ENCODE data around the gene PIEZO2. TPM values are rescaled to one million over a fixed set of nuclear protein-coding genes. Genes with fewer than 3 reads are reported as not detected.
"Not testable (repeated sequence)": the region's sequence is repeated elsewhere in the genome, so short reads cannot be mapped to it uniquely, and the experiment has no call there.

PIEZO2 gene
- total RNA-seq, 6 experiments from 2014 or later: not detected

DNA sequence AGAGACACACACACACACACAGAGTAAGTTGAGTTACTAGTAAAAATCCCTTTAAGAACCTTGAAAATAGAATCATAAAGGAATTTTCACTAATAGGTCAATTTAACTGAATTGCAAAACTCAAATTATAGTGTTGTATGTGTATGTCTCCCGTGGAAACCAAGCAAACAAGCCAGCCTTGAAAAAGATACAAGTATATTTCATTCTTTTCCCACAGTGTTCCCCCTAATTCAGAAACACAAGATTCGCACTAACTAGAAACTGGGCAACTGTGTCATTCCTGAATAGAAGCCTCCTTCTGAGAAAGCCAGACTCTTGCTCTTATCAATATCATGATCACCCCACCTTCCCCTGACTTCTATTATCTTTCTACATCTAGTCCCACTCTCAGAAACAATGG lies 229.5 kb downstream of the PIEZO2 start:
- no peak overlapping the region for H3K27ac Mint-ChIP-seq
- peaks cover 13% of the 10 kb centered on the region for H3K4me1 Mint-ChIP-seq (ENCODE audit: low read depth)

DNA sequence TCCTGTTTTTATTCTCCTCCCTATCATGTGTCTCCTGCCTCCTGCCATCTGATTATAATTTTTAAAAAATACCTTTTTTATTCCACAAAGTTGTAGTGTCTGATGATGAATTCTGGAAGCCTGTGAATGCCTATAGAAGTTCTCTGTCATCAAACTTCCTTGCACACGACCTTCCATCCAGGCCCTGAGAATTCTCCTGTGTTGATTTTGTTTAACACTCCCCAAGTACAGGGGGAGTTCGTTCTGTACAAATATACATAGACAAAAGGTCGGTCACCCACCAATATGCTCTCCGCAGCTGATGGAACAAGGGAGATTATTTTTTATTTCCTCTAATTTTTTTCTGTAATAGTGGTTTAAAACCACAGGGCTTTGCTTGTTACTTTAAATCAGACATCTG lies 232.5 kb downstream of the PIEZO2 start:
- Mint-ChIP-seq H3K9me3 (no peaks in the 10 kb centered on the region), H3K4me1 (ENCODE audit: low read depth) (peaks cover 13% of the 10 kb centered on the region), H3K27ac (no peak overlapping the region), H3K27me3 (ENCODE audit: insufficient read depth) (peaks cover 2% of the 10 kb centered on the region; the same call in 1 of the 2 replicates), H3K36me3 (ENCODE audit: low read depth) (no peaks in the 10 kb centered on the region), H3K4me3 (no peak overlapping the region)
- TF ChIP-seq, protein P1, sequence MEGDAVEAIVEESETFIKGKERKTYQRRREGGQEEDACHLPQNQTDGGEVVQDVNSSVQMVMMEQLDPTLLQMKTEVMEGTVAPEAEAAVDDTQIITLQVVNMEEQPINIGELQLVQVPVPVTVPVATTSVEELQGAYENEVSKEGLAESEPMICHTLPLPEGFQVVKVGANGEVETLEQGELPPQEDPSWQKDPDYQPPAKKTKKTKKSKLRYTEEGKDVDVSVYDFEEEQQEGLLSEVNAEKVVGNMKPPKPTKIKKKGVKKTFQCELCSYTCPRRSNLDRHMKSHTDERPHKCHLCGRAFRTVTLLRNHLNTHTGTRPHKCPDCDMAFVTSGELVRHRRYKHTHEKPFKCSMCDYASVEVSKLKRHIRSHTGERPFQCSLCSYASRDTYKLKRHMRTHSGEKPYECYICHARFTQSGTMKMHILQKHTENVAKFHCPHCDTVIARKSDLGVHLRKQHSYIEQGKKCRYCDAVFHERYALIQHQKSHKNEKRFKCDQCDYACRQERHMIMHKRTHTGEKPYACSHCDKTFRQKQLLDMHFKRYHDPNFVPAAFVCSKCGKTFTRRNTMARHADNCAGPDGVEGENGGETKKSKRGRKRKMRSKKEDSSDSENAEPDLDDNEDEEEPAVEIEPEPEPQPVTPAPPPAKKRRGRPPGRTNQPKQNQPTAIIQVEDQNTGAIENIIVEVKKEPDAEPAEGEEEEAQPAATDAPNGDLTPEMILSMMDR (IDR thresholded peaks at IDR 0.05): no peak
- DNase-seq: no peak

More for the DNA sequence above, 229.5 kb downstream of the PIEZO2 start:
- no peaks in the 10 kb centered on the region for H3K9me3 Mint-ChIP-seq
- no peak overlapping the region for H3K4me3 Mint-ChIP-seq
- TF ChIP-seq, protein P1 (IDR thresholded peaks at IDR 0.05): no peak
- DNase-seq: no peak
- peaks cover 2% of the 10 kb centered on the region; the same call in 1 of the 2 replicates for H3K27me3 Mint-ChIP-seq (ENCODE audit: insufficient read depth)
- no peaks in the 10 kb centered on the region for H3K36me3 Mint-ChIP-seq (ENCODE audit: low read depth)

DNA sequence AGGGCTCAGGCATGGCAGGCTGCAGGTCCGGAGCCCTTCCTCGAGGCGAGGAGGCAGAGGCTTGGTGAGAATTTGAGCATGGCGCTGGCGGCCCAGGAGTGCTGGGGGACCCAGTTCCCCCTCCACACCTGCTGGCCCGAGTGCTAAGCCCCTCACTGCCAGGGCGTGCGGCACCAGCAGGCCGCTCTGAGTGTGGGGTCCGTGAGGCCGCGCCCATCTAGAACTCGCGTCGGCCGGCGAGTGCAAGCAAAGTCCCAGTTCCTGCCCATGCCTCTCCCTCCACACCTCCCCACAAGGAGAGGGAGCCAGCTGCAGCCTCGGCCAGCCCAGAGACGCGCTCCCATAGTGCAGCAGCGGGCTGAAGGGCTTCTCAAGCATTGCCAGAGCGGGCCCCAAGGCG lies 233.0 kb downstream of the PIEZO2 start:
- H3K4me3 Mint-ChIP-seq: no peak overlapping the region
- peaks cover 13% of the 10 kb centered on the region for H3K4me1 Mint-ChIP-seq (ENCODE audit: low read depth)
- no peak overlapping the region for H3K27ac Mint-ChIP-seq
- TF ChIP-seq, protein P1 (IDR thresholded peaks at IDR 0.05): no peak
- H3K9me3 Mint-ChIP-seq: no peaks in the 10 kb centered on the region
- peaks cover 2% of the 10 kb centered on the region; the same call in 1 of the 2 replicates for H3K27me3 Mint-ChIP-seq (ENCODE audit: insufficient read depth)
- no peaks in the 10 kb centered on the region for H3K36me3 Mint-ChIP-seq (ENCODE audit: low read depth)
- no peak for DNase-seq

DNA sequence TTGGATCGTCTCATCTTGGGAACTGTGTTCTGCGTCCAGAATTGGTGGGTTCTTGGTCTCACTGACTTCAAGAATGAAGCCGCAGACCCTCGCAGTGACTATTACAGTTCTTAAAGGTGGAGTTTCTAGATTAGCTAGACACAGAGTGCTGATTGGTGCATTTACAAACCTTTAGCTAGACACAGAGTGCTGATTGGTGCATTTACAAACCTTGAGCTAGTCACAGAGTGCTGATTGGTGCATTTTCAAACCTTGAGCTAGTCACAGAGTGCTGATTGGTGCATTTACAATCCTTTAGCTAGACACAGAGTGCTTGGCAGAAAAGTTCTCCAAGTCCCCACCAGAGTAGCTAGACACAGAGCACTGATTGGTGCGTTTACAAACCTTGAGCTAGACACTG lies 233.6 kb downstream of the PIEZO2 start:
- H3K4me1 Mint-ChIP-seq (ENCODE audit: low read depth): peaks cover 13% of the 10 kb centered on the region
- not testable (repeated sequence) for H3K9me3 Mint-ChIP-seq

DNA sequence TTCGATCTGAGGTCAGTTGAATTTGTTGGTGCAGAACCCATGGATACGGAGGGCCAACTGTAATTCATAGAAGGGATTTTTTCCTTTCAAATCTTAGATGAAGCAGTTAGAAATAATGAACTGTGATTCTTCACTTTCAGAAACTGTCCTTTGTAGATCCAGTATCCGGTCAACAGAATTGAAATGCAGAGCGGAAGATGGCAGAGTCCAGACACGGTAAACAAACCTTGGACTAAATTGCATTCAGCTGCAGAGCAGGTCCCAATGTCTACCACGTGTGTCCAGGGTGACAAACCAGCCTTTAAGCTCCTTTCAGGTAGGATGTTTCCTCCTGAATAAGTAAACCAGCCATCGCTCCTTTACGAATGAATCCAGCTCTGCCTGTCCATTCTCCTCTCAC lies 234.8 kb downstream of the PIEZO2 start:
- not testable (repeated sequence) for DNase-seq; H3K36me3 Mint-ChIP-seq (ENCODE audit: low read depth)

More for the DNA sequence above, 233.6 kb downstream of the PIEZO2 start:
- not testable (repeated sequence) for H3K4me3 Mint-ChIP-seq; H3K27me3 Mint-ChIP-seq (ENCODE audit: insufficient read depth); H3K36me3 Mint-ChIP-seq (ENCODE audit: low read depth); DNase-seq; H3K27ac Mint-ChIP-seq

DNA sequence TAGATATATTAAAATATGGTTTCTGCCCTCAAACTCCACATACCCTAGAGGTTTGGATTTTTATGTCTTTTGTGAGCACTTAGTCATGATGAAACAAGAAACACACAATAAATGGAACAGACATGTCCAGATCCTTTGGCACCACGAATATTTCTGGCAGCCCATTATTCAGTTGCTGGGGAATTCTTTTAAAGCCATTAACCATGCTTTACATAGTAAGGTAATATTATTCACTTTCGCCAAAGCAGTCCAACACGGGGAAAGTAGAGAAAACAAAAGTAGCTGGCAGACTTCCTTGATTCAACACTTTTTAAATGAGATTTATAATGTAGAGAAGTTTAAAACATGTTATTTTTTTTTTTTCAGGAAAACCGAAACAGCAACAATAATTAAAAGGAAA lies 235.4 kb downstream of the PIEZO2 start:
- TF ChIP-seq, protein P1 (IDR thresholded peaks at IDR 0.05): no peak
- Mint-ChIP-seq H3K4me3 (no peak overlapping the region), H3K36me3 (ENCODE audit: low read depth) (no peaks in the 10 kb centered on the region), H3K4me1 (ENCODE audit: low read depth) (peaks cover 13% of the 10 kb centered on the region), H3K27me3 (ENCODE audit: insufficient read depth) (peaks cover 2% of the 10 kb centered on the region; the same call in 1 of the 2 replicates), H3K9me3 (no peaks in the 10 kb centered on the region), H3K27ac (no peak overlapping the region)
- DNase-seq: no peak

More for the DNA sequence above, 234.8 kb downstream of the PIEZO2 start:
- H3K27ac Mint-ChIP-seq; H3K27me3 Mint-ChIP-seq (ENCODE audit: insufficient read depth); H3K4me3 Mint-ChIP-seq; H3K9me3 Mint-ChIP-seq: not testable (repeated sequence)
- H3K4me1 Mint-ChIP-seq (ENCODE audit: low read depth): peaks cover 13% of the 10 kb centered on the region

Data from HFFc6 (cell line).